ENCODE data around the gene SMCO1. TPM values are rescaled to one million over a fixed set of nuclear protein-coding genes. Genes with fewer than 3 reads are reported as not detected.
"Not testable (repeated sequence)": the region's sequence is repeated elsewhere in the genome, so short reads cannot be mapped to it uniquely, and the experiment has no call there.

SMCO1 gene
- total and polyA plus RNA-seq, 9 donors: not detected

DNA sequence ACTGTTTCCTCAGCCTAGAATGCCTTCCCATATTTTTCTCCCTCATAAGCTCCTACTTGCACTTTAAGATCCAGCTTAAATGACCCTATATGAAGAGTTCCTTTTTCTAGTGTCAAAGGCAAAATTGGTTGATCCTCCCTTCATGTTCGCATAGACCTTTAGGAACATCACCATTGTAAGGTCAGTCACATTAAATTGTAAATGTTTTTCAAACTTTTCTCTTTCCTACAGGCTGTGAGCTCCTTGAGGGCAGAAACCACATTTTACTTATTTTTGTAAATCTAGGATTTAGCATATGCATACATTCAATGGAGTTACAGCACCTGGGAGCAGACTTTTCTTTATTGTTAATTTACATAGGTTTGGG, 813 bp downstream of the SMCO1 start:
- no peaks in the 10 kb centered on the region for H3K4me1 ChIP-seq (ENCODE audit: insufficient read depth)
- TF ChIP-seq POLR2A (IDR thresholded peaks at IDR 0.05): no peak
- no peaks in the 10 kb centered on the region for H3K36me3 ChIP-seq
- H3K9me3 ChIP-seq: peaks cover 6 to 12% of the 10 kb centered on the region in 2 donors
- H3K27ac ChIP-seq: no peak overlapping the region
- no peak for DNase-seq
- WGBS, 3 donors: 94 to 97% (median 94%) methylated on average over 1 of the region's 1 CpG
- H3K27me3 ChIP-seq: no peaks in the 10 kb centered on the region
- intact Hi-C loops (cut with DNase I): no loop called here
- H3K4me3 ChIP-seq: no peak overlapping the region

DNA sequence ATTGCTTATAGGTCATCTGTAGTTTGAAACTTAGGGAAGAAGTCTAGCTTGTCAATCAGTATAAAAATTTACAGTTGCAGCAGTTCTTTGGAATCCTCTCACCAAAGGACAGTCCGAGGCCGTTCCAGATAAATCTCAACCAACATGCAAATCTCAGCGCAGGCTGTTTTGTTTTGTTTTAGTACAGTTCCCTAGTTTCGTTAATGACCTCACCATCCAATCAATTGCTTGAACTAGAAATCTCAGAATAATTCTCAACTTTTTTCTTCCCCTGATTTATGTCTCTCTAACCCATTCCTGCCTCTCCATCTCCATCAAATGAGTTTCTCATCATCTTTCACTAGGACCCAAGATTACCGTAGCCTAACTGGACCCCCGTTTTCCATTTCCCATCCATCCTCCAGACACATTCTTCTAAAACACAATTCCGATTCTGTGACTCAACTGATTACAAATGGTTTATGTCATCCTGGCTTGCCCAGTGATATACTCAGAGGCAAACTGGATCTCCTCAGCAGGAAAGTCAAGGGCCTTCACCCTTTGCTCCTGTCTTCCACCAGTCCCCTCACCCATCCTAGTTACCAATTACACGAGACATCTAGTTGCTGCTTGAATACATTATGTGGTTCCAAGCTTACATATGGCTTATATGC, 1.3 kb downstream of the SMCO1 start:
- intact Hi-C loops (cut with DNase I): no loop called here
- Histone ChIP-seq H3K27ac (no peak overlapping the region), H3K9me3 (peaks cover 1 to 7% of the 10 kb centered on the region in 2 donors), H3K4me1 (ENCODE audit: insufficient read depth) (no peaks in the 10 kb centered on the region), H3K36me3 (no peaks in the 10 kb centered on the region), H3K27me3 (no peaks in the 10 kb centered on the region), H3K4me3 (no peak overlapping the region)
- 77 to 82% (median 79%) methylated on average over 8 of the region's 8 CpGs for WGBS, 3 donors
- TF ChIP-seq EP300 (IDR thresholded peaks at IDR 0.05) (no peak), POLR2A (IDR thresholded peaks at IDR 0.05) (no peak)
- TF ChIP-seq, protein P1, sequence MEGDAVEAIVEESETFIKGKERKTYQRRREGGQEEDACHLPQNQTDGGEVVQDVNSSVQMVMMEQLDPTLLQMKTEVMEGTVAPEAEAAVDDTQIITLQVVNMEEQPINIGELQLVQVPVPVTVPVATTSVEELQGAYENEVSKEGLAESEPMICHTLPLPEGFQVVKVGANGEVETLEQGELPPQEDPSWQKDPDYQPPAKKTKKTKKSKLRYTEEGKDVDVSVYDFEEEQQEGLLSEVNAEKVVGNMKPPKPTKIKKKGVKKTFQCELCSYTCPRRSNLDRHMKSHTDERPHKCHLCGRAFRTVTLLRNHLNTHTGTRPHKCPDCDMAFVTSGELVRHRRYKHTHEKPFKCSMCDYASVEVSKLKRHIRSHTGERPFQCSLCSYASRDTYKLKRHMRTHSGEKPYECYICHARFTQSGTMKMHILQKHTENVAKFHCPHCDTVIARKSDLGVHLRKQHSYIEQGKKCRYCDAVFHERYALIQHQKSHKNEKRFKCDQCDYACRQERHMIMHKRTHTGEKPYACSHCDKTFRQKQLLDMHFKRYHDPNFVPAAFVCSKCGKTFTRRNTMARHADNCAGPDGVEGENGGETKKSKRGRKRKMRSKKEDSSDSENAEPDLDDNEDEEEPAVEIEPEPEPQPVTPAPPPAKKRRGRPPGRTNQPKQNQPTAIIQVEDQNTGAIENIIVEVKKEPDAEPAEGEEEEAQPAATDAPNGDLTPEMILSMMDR (IDR thresholded peaks at IDR 0.05): no peak
- no peak for DNase-seq

DNA sequence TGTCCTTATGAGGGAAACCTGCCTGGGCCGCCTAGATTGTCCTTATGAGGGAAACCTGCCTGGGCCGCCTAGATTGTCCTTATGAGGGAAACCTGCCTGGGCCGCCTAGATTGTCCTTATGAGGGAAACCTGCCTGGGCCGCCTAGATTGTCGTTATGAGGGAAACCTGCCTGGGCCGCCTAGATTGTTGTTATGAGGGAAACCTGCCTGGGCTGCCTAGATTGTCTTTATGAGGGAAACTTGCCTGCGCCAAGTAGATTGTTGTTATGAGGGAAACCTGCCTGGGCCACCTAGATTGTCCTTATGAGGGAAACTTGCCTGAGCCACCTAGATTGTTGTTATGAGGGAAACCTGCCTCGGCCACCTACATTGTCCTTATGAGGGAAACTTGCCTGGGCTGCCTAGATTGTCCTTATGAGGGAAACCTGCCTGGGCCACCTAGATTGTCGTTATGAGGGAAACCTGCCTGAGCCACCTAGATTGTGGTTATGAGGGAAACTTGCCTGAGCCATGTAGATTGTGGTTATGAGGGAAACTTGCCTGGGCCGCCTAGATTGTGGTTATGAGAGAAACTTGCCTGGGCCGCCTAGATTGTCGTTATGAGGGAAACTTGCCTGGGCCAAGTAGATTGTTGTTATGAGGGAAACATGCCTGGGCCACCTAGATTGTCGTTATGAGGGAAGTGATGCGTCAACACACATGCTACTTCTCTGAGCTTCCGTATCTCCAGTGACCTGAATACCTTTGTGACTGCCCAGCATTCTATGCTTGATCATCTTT, 3.3 kb downstream of the SMCO1 start:
- H3K27me3 ChIP-seq; H3K27ac ChIP-seq; H3K4me1 ChIP-seq (ENCODE audit: insufficient read depth); H3K36me3 ChIP-seq; H3K9me3 ChIP-seq; H3K4me3 ChIP-seq; intact Hi-C loops (cut with DNase I); DNase-seq: not testable (repeated sequence)
- WGBS, 3 donors: 89 to 93% (median 92%) methylated on average over 13 to 15 of the region's 15 CpGs

DNA sequence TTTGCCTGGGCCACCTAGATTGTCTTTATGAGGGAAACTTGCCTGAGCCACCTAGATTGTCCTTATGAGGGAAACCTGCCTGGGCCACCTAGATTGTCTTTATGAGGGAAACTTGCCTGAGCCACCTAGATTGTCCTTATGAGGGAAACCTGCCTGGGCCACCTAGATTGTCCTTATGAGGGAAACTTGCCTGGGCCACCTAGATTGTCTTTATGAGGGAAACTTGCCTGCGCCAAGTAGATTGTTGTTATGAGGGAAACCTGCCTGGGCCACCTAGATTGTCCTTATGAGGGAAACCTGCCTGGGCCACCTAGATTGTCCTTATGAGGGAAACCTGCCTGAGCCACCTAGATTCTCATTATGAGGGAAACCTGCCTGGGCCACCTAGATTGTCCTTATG, 4.0 kb downstream of the SMCO1 start:
- H3K36me3 ChIP-seq; intact Hi-C loops (cut with DNase I); H3K9me3 ChIP-seq; H3K27ac ChIP-seq; H3K27me3 ChIP-seq; H3K4me3 ChIP-seq; DNase-seq; H3K4me1 ChIP-seq (ENCODE audit: insufficient read depth): not testable (repeated sequence)
- WGBS, 3 donors: 100% methylated on average over 1 of the region's 1 CpG

DNA sequence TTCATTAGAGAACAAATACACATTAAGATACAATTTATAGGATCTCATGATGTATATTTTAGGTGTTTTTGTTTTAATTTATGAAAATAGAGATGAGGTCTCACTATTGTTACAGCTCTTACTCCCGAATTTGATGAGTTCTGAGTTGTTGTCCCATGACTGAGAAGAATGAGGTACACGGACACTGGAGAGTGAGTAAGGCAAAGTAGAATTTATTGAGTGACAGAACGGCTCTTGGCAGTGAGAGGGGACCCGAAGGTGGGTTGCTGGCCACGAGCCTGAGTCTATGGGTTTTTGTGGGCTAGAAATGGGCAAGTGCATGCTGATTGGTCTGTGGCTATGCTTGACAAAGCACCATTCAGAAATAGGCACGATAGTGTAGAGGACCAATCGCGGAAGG, 8.5 kb downstream of the SMCO1 start:
- Histone ChIP-seq H3K4me1 (ENCODE audit: insufficient read depth) (no peaks in the 10 kb centered on the region), H3K27me3 (no peaks in the 10 kb centered on the region), H3K9me3 (no peaks in the 10 kb centered on the region), H3K36me3 (no peaks in the 10 kb centered on the region), H3K4me3 (no peak overlapping the region), H3K27ac (no peak overlapping the region)
- DNase-seq: no peak
- TF ChIP-seq POLR2A (IDR thresholded peaks at IDR 0.05) (no peak), EP300 (IDR thresholded peaks at IDR 0.05) (no peak)
- TF ChIP-seq, protein P1 (IDR thresholded peaks at IDR 0.05): no peak
- 85 to 86% (median 86%) methylated on average over 8 of the region's 8 CpGs for WGBS, 3 donors
- intact Hi-C loops (cut with DNase I): loop anchor here in 1 of 4 donors (10.0 kb wide), 1 partner anchor 192 kb away; the partner anchor contains the start of gene DYNLT2B

DNA sequence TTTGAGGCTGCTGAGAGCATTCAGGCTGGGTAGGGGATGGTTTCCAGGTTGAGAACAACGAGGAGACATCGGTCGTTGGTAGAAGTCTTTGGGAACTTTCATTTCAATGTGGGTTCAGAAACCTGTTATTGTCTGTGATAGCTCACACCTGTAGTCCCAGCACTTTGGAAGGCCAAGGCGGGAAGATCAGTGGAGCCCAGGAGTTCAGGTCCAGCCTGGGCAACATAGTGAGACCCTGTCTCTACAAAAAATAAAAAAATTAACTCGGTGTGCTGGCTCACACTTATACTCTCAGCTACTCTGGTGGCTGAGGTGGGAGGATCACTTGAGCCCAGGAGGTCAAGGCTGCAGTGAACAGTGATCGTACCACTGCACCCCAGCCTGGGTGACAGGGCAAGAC, 10.6 kb downstream of the SMCO1 start:
- 91 to 92% (median 92%) methylated on average over 6 of the region's 6 CpGs for WGBS, 3 donors
- Histone ChIP-seq H3K4me3 (no peak overlapping the region), H3K27ac (peak overlapping the region in 1 of 2 donors; percentile 91), H3K9me3 (no peaks in the 10 kb centered on the region), H3K27me3 (no peaks in the 10 kb centered on the region), H3K36me3 (no peaks in the 10 kb centered on the region), H3K4me1 (ENCODE audit: insufficient read depth) (peaks cover 2% of the 10 kb centered on the region)
- TF ChIP-seq POLR2A (IDR thresholded peaks at IDR 0.05) (no peak), EP300 (IDR thresholded peaks at IDR 0.05) (no peak)
- TF ChIP-seq, protein P1 (IDR thresholded peaks at IDR 0.05): no peak
- intact Hi-C loops (cut with DNase I): loop anchor here in 1 of 4 donors (10.0 kb wide), 1 partner anchor 190 kb away; the partner anchor contains the start of gene DYNLT2B
- no peak for DNase-seq

DNA sequence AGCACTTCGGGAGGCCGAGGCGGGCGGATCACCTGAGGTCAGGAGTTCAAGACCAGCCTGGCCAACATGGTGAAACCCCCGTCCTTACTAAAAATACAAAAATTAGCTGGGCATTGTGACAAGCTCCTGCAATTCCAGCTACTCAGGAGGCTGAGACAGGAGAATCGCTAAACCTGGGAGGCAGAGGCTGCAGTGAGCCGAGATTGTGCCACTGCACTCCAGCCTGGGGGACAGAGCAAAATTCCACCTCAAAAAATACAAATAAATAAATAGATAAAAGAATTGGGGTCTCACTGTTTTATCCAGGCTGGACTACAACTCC, 11.1 kb downstream of the SMCO1 start:
- H3K4me3 ChIP-seq: peak overlapping the region; percentile 97
- not testable (repeated sequence) for DNase-seq
- intact Hi-C loops (cut with DNase I): loop anchor here in 1 of 4 donors (10.0 kb wide), 1 partner anchor 189 kb away; the partner anchor contains the start of gene DYNLT2B

More for the DNA sequence above, 11.1 kb downstream of the SMCO1 start:
- H3K9me3 ChIP-seq; H3K4me1 ChIP-seq (ENCODE audit: insufficient read depth); H3K27me3 ChIP-seq; H3K36me3 ChIP-seq: not testable (repeated sequence)
- H3K27ac ChIP-seq: peak overlapping the region; percentile 82 to 91
- 24 to 27% (median 25%) methylated on average over 7 of the region's 7 CpGs for WGBS, 3 donors

All from ovary (tissue), 9 donors.